GM19043 (cell line): Measurements from ENCODE around the gene TGIF1.
A peak's percentile ranks its signal among the peaks of the same experiment; 100 is the strongest.
"Not testable (repeated sequence)": the region's sequence is repeated elsewhere in the genome, so short reads cannot be mapped to it uniquely, and the experiment has no call there.

Source experiments
- ATAC-seq: cut with Tn5 transposase; IDR thresholded peaks from one replicate; pipeline ENCODE4 v1.9.1; 2021; ENCODE audit warnings: low read depth; ENCODE audit not compliant: unreplicated experiment

TGIF1 gene

DNA sequence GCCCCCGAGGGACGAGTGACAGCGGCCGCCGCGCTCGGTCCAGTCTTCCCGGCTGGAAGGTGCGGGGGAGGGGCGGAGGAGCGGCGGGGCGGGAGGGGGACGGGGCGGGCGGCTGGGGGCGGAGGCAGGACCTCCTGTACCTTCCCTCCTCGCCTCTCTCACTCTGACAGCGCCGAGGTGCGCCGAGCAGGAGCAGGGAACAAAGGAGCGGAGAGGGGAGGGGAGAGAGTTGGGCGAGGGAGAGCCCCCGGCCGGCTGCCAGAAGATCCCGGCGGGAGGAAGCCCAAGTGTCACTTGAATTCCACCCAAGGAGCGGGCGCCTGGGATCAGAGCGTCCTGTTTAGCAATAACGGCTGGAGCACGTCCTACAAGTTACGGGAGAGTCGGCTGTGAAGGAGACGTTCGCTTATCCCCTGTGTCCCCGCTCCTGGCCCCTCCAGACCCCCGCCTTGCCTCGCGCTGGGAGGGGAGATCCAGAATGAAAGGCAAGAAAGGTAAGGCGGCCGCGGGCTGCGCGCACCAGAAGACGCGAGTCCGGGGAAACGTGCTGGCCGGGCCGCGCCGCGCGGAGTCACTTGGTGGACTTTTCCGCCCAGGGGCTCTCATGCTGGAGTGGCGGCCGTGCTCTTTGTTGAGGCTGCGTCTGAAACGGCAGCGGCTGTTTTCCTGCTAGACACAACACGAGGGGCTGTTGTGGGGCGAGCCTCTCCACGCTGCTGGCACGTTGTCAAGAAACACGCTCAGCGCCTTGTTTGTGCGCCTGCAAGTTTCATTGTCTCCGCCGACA, at the start of gene TGIF1:
Gene TGIF1, plus strand, starts transcription at position 161 of the 787 bp plus-strand sequence. Its CDS starts 318 bp downstream, at position 479.
- ATAC-seq, result no peak

DNA sequence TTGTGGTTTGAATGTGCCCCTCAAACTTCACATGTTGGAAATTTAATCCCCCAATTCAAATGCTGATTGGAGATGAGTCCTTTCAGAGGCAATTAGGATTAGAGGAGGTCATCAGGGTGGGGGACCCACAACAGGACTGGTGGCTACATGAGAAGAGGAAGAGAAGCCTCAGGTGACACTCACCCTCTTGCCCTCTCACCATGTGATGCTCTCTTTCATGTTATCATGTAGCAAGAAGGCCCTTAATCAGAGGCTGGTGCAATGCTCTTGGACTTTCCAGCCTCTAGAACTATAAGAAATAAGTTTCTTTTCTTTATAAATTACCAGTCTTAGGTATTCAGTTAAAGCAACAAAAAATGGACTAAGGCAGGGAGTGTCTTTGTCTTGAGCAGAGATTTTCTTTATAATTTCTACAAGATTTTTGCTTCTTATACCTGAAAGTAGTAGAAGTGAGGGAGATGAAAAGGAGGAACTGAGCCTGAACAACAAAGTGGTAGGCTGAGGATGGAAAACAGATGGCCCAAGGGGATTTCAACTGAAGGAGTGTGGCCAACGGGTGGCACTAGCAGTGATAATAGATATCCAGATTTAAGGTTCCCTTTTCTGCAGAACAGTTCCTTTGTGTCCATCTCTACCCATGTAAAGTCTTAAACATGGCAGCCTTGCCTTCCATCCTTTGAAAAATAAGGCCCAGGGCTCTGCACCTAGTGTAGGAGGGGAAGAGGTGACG, 49.2 kb upstream of the TGIF1 start:
- ATAC-seq, result no peak

DNA sequence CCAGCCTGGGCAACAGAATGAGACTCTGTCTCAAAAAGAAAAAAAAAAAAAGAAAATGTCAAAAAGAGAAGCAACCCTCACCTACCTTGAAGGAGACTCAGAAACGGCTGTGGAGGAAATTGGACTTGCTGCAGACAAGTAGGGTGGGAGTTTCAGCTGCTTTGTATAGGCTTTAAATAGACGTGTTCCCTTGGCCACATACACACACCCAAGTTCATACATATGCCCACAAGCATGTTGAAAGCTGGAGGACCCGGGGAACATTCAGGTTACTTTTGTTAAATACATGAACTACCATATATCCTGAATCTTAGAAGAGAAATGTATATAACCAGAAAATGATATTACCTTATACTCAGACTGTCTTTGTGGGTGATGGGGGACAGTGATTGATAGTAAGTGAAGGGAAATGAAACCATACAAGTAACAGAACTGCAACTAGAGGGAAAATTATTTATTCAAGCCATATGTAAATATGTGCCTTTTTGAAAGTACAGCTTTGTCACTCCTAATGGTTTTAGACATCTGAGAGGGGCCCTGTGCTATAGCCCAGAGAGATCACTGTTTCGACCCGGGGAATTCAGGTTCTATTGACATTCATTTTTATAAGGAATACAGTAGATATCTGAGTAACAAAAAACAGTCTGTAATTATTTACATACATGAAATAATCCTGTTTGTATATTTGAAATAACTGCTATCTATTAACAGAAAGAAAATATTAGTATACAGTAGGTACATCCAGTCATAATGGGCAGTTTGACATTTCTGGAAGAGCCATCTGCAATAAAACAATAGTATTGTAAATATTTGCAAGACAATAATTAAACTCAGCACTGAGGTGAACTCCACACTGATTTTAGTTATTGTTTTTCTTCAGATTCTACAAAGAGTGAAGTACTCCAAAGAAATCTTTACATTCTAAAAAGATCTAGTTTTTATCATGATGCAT, 48.0 kb upstream of the TGIF1 start:
- peak; percentile 81 for ATAC-seq

DNA sequence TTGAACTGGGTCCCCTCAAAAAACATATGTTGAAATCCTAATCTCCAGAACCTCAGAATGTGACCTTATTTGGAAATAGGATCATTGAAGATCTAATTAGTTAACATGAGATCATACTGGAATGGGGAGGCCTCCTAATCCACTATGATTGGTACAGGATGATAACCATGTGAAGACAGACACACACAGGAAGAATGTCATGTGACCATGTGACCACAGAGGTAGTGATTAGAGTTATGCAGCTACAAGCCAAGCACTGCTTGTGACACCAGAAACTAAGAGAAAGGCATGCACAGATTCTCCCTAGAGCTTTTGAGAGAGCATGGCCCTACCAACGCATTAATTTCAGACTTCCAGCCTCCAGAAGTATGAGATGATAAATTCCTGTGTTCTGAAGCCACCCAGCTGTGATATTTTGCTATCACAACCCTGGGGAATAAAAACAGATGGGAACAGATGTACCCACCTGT, 47.0 kb upstream of the TGIF1 start:
- no peak for ATAC-seq

DNA sequence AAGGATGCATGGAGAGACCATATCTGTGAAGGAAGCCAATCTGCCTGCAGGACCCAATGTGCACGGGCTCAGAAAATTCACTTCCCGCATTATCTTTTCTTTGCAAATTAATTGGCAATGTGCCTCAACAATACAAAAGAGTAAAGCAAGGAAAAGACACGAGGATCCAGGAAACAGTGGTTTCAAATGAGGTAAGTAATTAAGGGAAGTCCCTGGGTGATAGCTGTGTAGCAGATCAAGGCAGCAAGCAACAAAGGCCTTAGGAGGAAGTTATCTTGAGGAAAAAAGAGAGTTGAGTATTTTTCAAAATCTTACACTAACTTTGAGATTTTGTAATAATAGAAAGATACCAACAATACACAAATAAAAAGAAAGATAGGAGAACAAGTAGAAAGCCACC, 44.3 kb upstream of the TGIF1 start:
- ATAC-seq, result no peak

DNA sequence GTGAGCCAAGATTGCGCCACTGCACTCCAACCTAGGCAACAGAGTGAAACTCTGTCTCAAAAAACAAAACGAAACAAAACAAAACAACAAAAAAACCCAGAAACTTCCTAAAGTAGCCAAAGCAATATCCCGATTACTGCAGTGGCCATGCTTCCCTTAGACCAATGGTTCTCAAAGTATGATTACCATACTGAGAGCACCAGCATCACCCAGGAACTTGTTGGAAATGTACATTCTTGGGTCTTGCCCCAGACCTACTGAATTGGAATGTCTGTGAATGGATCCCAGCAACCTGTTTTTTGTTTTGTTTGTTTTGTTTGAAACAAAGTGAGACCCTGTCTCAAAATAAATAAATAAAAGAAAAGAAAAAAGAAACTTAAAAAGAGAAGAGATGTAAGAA, 41.9 kb upstream of the TGIF1 start:
- no peak for ATAC-seq

DNA sequence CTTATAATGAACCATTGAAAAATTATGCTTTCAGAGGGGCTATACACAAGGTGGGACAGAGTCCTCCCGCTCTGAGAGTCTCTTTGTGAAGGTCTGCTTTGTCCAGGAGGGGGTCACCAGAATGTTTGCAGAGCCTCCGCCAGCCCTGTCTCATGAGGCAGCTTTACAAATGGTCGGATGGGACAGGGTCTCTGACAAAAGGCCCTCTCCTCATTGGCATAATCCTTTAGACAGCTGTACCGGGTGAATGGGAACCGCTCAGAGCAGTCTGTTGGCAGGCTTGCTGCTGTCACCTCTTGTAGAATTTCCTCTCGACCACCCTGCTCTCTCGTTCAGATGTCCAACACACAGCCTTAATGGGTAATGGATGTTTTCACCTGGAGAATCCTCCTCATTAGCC, 40.2 kb upstream of the TGIF1 start:
- no peak for ATAC-seq

DNA sequence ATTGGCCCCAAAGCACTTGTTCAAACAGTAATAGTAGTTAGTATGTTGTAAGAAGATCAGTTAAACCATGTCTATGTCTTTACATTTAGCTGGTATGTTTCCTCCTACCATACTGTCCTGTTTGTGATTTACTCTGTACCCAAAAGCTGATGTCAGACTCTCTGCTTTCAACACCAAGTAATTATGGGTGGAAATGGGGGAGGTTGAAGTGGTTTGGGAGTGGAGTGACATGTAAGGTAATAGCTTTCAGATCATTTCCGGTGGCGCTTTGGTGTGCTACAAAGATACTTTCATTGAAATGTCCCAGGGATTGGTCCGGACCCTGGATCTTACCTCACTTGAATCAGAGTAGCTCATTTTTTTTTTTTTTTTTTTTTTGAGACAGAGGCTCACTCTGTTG, 39.7 kb upstream of the TGIF1 start:
- no peak for ATAC-seq

DNA sequence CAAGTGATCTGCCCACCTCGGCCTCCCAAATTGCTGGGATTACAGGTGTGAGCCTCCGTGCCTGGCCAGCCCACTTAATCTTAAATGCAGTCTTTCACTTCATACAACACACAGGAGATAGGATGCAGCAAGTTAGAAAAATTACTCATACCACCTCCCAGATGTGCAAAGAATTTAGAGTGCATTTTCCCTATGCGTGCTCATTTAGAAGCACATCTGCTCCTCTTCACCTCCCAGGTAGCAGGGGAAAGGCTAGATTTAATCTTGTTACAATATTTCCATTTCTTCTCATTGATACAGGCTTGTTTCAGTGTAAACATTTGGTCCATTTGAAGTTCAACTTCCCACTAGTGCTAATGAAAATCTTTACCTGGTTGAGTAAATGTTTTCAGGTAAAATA, 39.1 kb upstream of the TGIF1 start:
- not testable (repeated sequence) for ATAC-seq

DNA sequence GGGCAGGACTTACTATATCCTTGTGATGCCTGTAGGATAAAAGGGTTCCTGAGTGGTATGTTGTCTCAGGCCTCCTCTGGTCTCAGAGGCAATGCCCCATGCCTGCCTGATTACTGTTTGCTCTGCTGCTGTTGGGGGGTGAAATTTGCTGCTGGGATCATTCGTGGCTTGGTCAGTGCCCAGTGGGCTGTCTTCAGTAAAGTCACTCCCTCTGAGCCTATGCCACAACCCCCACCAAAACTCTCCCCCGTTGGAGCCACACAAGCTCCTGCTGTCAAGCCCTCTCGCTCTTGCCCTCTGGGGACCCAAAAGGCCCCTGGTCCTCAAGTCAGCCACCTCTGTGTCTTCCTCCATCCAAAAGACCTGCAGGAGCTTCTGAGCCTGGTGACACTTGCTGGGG, 38.6 kb upstream of the TGIF1 start:
- no peak for ATAC-seq

DNA sequence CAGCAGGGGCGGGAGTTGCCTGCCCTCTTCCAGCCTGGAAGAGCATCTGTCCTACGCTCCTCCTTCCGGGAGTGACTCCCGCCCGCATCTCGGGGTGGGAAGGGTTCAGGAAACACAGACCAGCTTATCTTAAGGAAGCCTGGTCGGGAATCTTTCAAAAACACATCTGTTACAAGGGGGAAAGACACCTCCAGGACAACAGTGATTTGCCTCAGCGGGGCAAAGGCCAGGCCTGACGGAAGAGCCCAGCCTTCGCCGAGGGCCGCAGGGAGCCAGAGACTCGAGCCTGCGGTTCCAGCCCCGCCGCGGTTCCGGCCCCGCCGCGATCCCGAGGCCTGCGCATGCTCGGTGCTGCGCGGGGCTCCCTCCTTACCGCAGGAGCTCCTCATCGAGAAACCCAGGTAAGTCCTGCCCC, 38.1 kb upstream of the TGIF1 start:
- no peak for ATAC-seq

DNA sequence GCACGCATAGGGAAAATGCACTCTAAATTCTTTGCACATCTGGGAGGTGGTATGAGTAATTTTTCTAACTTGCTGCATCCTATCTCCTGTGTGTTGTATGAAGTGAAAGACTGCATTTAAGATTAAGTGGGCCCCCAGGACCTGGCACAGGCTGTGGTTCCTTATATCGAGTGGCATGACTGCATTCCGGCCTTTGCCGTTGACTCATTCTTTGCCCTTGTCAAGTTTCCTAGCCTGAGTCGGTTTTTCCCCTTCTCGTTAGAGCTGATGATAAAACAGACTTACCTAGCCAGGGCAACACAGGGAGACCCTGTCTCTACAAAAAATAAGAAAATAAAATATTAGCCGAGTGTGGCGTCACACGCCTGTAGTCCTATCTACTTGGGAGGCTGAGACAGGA, 37.4 kb upstream of the TGIF1 start:
- not testable (repeated sequence) for ATAC-seq

DNA sequence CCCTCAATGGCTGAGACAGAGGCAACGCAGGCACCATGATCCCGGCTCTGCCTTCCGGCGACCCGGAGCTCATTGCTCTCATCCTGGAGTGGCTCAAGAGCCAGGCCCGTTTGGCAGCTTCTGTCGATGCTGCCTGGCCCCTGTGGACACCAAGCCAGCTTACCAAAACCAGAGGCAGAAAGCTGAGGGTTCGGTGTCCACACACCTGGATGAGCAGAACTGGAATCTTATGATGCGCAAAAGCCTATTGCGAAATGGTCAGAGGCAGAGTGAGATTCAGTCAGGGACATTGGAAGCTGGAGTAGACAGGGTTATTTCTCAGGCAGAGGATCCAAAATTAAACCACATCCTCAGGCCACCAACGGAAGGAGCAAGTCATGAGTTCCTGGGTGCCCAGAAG, 34.9 kb upstream of the TGIF1 start:
- ATAC-seq, result no peak

DNA sequence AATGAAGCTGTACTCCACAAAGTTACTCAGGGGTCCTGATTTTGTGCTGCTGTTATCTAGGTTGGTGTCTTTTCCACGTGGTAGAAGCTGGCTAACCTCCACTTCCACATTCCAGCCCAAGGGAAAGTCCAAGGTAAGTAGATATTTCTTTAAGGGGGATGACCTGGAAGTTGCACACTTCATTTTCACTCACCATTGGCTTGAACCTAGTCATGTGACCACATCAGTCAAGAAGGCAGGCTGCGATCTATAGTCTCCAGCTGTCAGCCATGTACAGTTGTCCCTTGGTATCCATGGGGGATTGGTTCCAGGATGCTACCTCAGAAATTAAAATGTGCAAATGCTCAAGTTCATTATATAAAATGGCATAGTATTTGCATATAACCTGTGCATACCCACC, 31.9 kb upstream of the TGIF1 start:
- ATAC-seq, result no peak

DNA sequence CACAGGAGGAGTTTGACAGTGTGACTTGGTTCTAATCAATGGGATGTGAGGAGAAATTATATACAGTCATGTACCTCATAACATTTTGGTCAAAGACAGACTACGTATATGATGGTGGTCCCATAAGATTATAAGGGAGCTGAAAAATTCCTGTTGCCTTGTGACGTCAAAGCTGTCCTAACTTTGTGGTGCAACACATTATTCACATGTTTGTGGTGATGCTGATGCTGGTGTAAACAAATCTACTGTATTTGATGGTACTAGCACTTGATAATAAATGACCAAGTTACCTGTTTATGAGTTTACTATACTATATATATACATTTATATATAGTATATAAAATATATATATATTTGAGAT, 29.1 kb upstream of the TGIF1 start:
- no peak for ATAC-seq

DNA sequence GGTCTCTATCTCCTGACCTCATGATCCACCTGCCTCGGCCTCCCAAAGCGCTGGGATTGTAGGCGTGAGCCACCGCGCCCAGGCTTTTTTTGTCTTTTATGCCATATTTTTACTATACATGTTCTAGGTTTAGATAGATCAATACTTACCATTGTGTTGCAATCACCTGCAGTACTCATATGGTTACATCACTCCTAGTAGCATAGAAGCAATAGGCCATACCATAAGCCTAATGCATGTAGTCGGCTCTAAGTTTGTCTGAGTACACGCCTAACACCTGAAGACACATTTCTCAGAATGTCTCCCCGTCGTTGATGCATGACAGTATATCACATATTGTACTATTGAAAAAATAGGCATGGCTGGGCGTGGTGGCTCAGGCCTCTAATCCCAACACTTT, 27.1 kb upstream of the TGIF1 start:
- ATAC-seq, result no peak

DNA sequence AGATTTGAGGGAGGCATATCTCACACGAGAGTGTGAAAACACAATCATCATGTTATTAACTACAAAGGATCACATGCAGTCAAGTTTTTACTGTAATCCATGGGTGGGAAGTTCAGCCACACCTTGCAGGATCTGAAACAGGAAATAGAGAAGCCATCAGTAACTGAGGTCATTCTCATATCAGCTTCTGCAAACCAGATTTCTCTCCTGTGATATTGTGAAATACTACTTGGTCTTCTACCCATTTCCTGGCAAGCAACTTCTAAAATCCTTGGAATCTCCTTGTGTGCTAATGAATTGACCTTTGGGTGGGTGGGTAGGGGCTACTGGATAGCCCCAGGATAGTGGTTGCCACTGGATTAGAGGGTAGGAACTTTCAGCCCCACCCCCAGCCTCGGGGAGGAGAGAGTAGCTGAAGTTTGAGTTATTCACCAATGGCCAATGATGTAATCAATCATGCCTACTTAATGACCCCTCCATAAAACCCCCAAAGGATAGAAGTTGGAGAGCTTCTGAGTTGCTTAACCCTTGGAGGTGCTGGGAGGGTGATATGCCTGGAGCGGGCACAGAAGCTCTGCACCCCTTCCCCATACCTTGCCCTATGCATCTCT, 25.6 kb upstream of the TGIF1 start:
- no peak for ATAC-seq

DNA sequence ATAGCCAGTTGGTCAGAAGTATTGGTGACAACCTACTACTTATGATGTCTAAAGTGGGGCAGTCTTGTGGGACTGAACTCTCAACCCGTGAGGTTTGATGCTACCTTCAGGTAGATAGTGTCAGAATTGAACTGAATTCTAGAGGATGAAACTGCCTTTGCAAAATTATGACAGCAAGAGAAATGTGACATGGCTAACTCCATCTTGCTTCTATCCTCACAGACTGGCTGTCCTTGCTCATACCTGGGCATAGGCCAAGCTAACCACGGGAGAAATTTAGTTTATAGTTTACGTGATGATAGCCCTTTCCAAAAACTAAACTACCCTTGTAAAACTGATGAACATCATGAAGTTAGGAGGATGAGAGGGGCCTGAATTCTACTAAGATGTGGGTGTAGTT, 24.9 kb upstream of the TGIF1 start:
- no peak for ATAC-seq

DNA sequence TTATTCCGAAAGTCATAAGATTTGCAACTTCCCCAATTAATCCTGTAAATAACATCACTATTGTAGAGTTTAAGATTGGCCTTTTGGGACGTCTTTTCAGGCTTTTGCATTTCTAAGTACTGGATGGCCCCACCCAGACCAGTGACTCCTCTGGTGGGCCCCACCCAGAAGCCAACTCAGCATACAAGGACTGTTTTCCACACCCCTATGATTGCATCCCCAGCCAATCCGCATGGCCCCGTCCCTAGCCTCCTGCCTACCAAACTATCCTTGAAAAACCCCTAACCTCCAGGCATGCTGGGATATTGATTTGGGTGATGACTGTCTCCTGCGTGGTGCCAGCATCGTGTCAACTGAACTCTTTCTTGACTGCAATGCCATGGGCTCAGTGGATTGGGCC, 24.5 kb upstream of the TGIF1 start:
- no peak for ATAC-seq

DNA sequence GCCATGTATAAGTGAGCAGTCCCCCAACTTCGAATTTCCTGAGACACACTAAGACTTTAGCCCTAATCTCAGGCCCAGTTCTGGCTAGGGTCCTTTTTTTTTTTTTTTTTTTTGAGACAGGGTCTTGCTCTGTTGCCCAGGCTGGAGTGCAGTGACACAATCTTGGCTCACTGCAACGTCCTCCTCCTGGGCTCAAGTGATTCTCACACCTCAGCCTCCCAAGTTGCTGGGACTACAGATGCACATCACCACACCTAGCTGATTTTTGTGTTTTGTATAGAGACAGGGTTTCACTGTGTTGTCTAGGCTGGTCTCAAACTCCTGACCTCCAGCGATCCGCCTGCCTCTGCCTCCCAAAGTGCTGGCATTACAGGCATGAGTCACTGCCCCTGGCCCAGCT, 23.9 kb upstream of the TGIF1 start:
- ATAC-seq, result no peak

DNA sequence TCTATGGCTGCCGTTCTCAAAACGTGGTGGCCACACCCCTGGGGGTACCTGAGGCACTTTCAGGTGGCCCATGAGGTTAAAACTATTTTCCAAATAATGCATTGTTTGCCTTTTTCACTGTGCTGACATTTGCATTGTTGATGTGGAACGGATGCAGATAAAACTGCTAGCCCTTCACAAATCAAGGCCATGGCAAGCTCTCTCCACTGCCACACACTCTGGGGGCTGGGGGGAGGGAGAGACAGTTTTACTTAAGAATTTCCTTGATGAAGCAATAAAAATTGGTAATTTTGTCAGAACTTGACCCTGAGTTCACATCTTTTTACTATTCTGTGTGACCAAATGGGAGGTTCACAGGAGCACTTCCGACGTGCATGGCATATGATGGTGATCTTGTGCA, 22.0 kb upstream of the TGIF1 start:
- ATAC-seq, result no peak
